ENCODE measurements around the gene TBK1. TPM values are rescaled to one million over a fixed set of nuclear protein-coding genes. Genes with fewer than 3 reads are reported as not detected.

TBK1 gene
- total RNA-seq, 1 experiment from 2014 or later, result 23.6 TPM

DNA sequence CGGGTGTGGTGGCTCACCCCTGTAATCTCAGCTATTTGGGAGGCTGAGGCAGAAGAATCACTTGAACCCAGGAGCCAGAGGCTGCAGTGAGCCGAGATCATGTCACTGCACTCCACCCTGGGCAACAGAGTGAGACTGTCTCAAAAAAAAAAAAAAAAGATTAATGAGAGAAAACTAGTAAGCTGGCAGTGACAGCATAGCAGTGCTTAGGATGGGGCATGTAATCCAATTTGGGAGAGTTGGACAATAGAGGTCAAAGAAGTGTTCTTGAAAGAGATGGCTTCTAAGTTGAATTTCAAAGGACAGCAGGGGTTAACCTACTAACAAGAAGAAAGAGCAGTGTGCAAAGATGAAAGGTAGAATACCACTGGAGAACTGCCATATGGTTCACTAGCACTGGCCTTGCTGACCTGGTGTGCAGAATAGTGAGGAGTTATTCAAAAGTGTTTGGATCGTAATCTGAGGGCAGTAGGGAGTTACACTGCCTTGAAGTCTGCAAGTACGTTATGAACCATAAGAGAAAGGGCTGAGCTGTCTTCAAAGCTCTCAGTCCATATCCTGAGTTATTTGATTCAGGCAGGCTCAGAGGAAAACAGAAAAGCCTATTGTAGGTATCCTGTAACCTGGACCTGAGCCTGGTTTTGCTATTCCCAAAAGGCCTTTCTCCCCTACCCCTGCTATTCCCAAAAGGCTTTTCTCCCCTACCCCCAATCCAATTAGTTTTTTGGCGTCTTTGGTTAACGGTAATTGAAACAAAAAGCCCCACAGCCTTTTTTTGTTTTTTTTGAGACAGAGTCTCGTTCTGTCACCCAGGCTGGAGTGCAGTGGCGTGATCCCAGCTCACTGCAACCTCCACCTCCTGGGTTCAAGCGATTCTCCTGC lies 44.3 kb upstream of the TBK1 start:
- peaks cover 8 to 24% of the 10 kb centered on the region in 2 experiments for H3K4me1 Mint-ChIP-seq
- no peak overlapping the region for H2BK12ac ChIP-seq (ENCODE audit: insufficient read length, low read depth, low read length)
- peaks cover 21% of the 10 kb centered on the region; the same call in 1 of the 2 replicates for H3K79me2 ChIP-seq (ENCODE audit: insufficient read depth, low read length)
- no peak overlapping the region for H3K9ac ChIP-seq (ENCODE audit: extremely low read depth, insufficient read length, low read length)
- 0 out of 5 replicates have a peak, but pooled peaks cover 0 to 2% of the 10 kb centered on the region in 2 experiments for H3K9me3 Mint-ChIP-seq
- no peak overlapping the region for H3K27ac ChIP-seq (ENCODE audit: insufficient read length, low read depth, low read length)
- H3K36me3 Mint-ChIP-seq (ENCODE audit: insufficient read depth in 1 of 3, low read depth in 3 of 3), result peaks cover 20 to 31% (median 27%) of the 10 kb centered on the region in 3 experiments; a peak in 6 of 7 replicates
- H2AK5ac ChIP-seq (ENCODE audit: insufficient read length, low read length), result no peak overlapping the region
- no peaks in the 10 kb centered on the region for H3K27me3 Mint-ChIP-seq (ENCODE audit: low read depth)
- H4K20me1 ChIP-seq (ENCODE audit: control insufficient read depth, insufficient read depth, insufficient read length), result no peaks in the 10 kb centered on the region
- no peak for TF ChIP-seq CTCF (conservative IDR thresholded peaks at IDR 0.05)
- no peak overlapping the region for H3K4ac ChIP-seq (ENCODE audit: low read depth, low read length)
- H3K27me3 ChIP-seq (ENCODE audit: insufficient read depth, low read length), result no peaks in the 10 kb centered on the region
- no peak for DNase-seq
- no peak overlapping the region for H3K4me2 ChIP-seq (ENCODE audit: insufficient read depth, insufficient read length, low read length)
- no peak overlapping the region for H3T11ph ChIP-seq (ENCODE audit: low read length)
- H3K23me2 ChIP-seq (ENCODE audit: insufficient read length, low read depth, low read length, poor library complexity, severe bottlenecking), result peaks cover 3% of the 10 kb centered on the region
- no peak overlapping the region for H2BK120ac ChIP-seq (ENCODE audit: low read depth, low read length, poor library complexity, severe bottlenecking)
- WGBS (ENCODE audit: extremely low coverage, insufficient read length, low lambda C conversion rate), result no CpG with 5 or more reads among the region's 9 CpGs
- H3K4me3 Mint-ChIP-seq, result no peak overlapping the region; a peak in 1 of 5 replicates
- H4K91ac ChIP-seq (ENCODE audit: insufficient read length, low read depth, low read length), result no peak overlapping the region
- H3K56ac ChIP-seq (ENCODE audit: insufficient read length, low read depth, low read length), result no peak overlapping the region
- no peak overlapping the region for H4K5ac ChIP-seq (ENCODE audit: insufficient read length, low read depth, low read length)
- no peak overlapping the region for H2BK5ac ChIP-seq (ENCODE audit: insufficient read length, low read length)
- no peak overlapping the region for H2AFZ ChIP-seq (ENCODE audit: low read length)
- 0 out of 7 replicates have a peak overlapping the region, but pooled peaks of 1 of the 3 experiments have one; percentile 0 for H3K27ac Mint-ChIP-seq
- H3K23ac ChIP-seq (ENCODE audit: insufficient read length, low read depth, low read length), result no peak overlapping the region
- peaks cover 7% of the 10 kb centered on the region for H3K79me1 ChIP-seq (ENCODE audit: insufficient read depth, low read depth, low read length, poor library complexity, severe bottlenecking)
- no peak overlapping the region for H3K18ac ChIP-seq (ENCODE audit: insufficient read length, low read depth, low read length)
- no peak overlapping the region for H3K14ac ChIP-seq (ENCODE audit: insufficient read depth, low read length)
- H2BK15ac ChIP-seq (ENCODE audit: low read depth, low read length), result no peak overlapping the region
- no peaks in the 10 kb centered on the region for H3K4me1 ChIP-seq (ENCODE audit: insufficient read depth, low read length)
- H3K9me3 ChIP-seq (ENCODE audit: control insufficient read depth, low read depth, low read length), result no peaks in the 10 kb centered on the region
- H2BK20ac ChIP-seq (ENCODE audit: low read depth, low read length, poor library complexity, severe bottlenecking), result no peak overlapping the region
- H4K8ac ChIP-seq (replicated peaks; ENCODE audit: insufficient read length, low read depth, low read length), result no peak overlapping the region
